NT2/D1 (cell line): ENCODE measurements around the gene MICAL2.

Experiments
- SUZ12 ChIP-seq: IDR thresholded peaks from 2 replicates; pipeline ENCODE4 v1.6.1; 2011; ENCODE audit not compliant: insufficient read length, insufficient read depth; ENCODE audit errors: extremely low read depth
- YY1 ChIP-seq: IDR thresholded peaks from 2 replicates; pipeline ENCODE4 v1.6.1; 2011; ENCODE audit not compliant: insufficient read length, insufficient read depth

GRCh38 chr11:12175694-12176241, 65.4 kb downstream of the MICAL2 start:
- TF ChIP-seq YY1 = no peak
- no peak for TF ChIP-seq SUZ12
